Tongue (tissue), 2 donors: ENCODE results near the gene KCNMA1. TPM values are rescaled to one million over a fixed set of nuclear protein-coding genes. Genes with fewer than 3 reads are reported as not detected.

ENCODE experiments used
- DNase-seq: peaks from one replicate; pipeline ENCODE4 v3.0.0-alpha.2; 2015
- total RNA-seq: library from RNA; depleted of rRNA; stranded (reverse); fragments of >200 nt; gene quantifications from one replicate; pipeline ENCODE4 v1.2.3, GENCODE V29; 2014

The KCNMA1 gene
- total RNA-seq, 1 donor from 2014 or later = 34.3 TPM

- DNase-seq = no peak
Observed at GRCh38 chr10:77202857-77203256, 434.8 kb downstream of the KCNMA1 start.

- DNase-seq = no peak
Observed at GRCh38 chr10:77201135-77202106, 436.2 kb downstream of the KCNMA1 start.

GRCh38 chr10:77197544-77197943 is 440.1 kb downstream of the KCNMA1 start:
- DNase-seq = no peak

- no peak for DNase-seq
Observed at GRCh38 chr10:77196614-77197013, 441.0 kb downstream of the KCNMA1 start.

GRCh38 chr10:77195101-77195500 is 442.5 kb downstream of the KCNMA1 start:
- no peak for DNase-seq

- no peak for DNase-seq
Observed at GRCh38 chr10:77193001-77193400, 444.6 kb downstream of the KCNMA1 start.

GRCh38 chr10:77192402-77192801 is 445.2 kb downstream of the KCNMA1 start:
- no peak for DNase-seq

- no peak for DNase-seq
Observed at GRCh38 chr10:77191324-77192049, 446.1 kb downstream of the KCNMA1 start.

GRCh38 chr10:77190291-77190690 is 447.3 kb downstream of the KCNMA1 start:
- DNase-seq = no peak

GRCh38 chr10:77189520-77189919 is 448.1 kb downstream of the KCNMA1 start:
- DNase-seq = no peak

- DNase-seq = no peak
Observed at GRCh38 chr10:77189075-77189474, 448.5 kb downstream of the KCNMA1 start.

GRCh38 chr10:77188521-77188920 is 449.1 kb downstream of the KCNMA1 start:
- no peak for DNase-seq

- DNase-seq = no peak
Observed at GRCh38 chr10:77188000-77188395, 449.6 kb downstream of the KCNMA1 start.

- no peak for DNase-seq
Observed at GRCh38 chr10:77187376-77187999, 450.1 kb downstream of the KCNMA1 start.

GRCh38 chr10:77186936-77187335 is 450.7 kb downstream of the KCNMA1 start:
- no peak for DNase-seq

GRCh38 chr10:77185696-77186095 is 451.9 kb downstream of the KCNMA1 start:
- DNase-seq = peak; percentile 36

GRCh38 chr10:77182803-77183202 is 454.8 kb downstream of the KCNMA1 start:
- no peak for DNase-seq

- DNase-seq = no peak
Observed at GRCh38 chr10:77180794-77181193, 456.8 kb downstream of the KCNMA1 start.

GRCh38 chr10:77180104-77180503 is 457.5 kb downstream of the KCNMA1 start:
- no peak for DNase-seq

GRCh38 chr10:77179015-77179695 is 458.5 kb downstream of the KCNMA1 start:
- DNase-seq = peak; percentile 67

GRCh38 chr10:77177589-77177988 is 460.0 kb downstream of the KCNMA1 start:
- DNase-seq = no peak

- DNase-seq = no peak
Observed at GRCh38 chr10:77177161-77177560, 460.4 kb downstream of the KCNMA1 start.
